OCI-LY3 (cell line): ENCODE measurements around the gene ZIC5.

Source experiments
- H2AFZ ChIP-seq: fragments of 200-600, 300-600 bp; shearing (Covaris generic); 2 replicates; pipeline ENCODE4 v1.6.0; 2014; ENCODE audit warnings: antibody characterized with exemption, low read depth, low read length
- H3K27ac ChIP-seq: fragments of 200-600, 300-600 bp; sonication (generic); 2 replicates; pipeline ENCODE4 v1.5.1; 2014; ENCODE audit warnings: mild to moderate bottlenecking, low read length, moderate library complexity, mixed read lengths
- H3K27me3 ChIP-seq: fragments of 200-600, 300-600 bp; sonication (generic); 2 replicates; pipeline ENCODE4 v1.6.1; 2014; ENCODE audit warnings: low read depth, low read length, mixed read lengths
- H3K36me3 ChIP-seq: fragments of 200-600, 300-600 bp; sonication (generic); replicated peaks from 2 replicates; pipeline ENCODE3; 2014; ENCODE audit warnings: low read depth, low read length, mixed read lengths
- H3K4me1 ChIP-seq: fragments of 300-600, 200-600 bp; sonication (generic); 2 replicates; pipeline ENCODE4 v1.6.1; 2014; ENCODE audit warnings: low read length, mixed read lengths
- H3K4me2 ChIP-seq: fragments of 200-600, 300-600 bp; sonication (generic); 2 replicates; pipeline ENCODE4 v1.6.1; 2014; ENCODE audit warnings: low read length, mixed read lengths
- H3K4me3 ChIP-seq: fragments of 300-600, 200-600 bp; sonication (generic); 2 replicates; pipeline ENCODE4 v1.5.1; 2014; ENCODE audit warnings: antibody characterized with exemption, mild to moderate bottlenecking, low read length, moderate library complexity
- H3K79me2 ChIP-seq: fragments of 300-600, 200-600 bp; shearing (Covaris generic); 2 replicates; pipeline ENCODE4 v1.6.1; 2014; ENCODE audit warnings: mild to moderate bottlenecking, low read length, mixed read lengths
- H3K9ac ChIP-seq: fragments of 300-600, 200-600 bp; shearing (Covaris generic); 2 replicates; pipeline ENCODE4 v1.6.0; 2014; ENCODE audit warnings: mild to moderate bottlenecking, low read length, moderate library complexity
- H3K9me3 ChIP-seq: fragments of 200-600, 300-600 bp; shearing (Covaris generic); 2 replicates; pipeline ENCODE4 v1.6.1; 2014; ENCODE audit warnings: low read length, mixed read lengths; ENCODE audit not compliant: insufficient read depth
- H4K20me1 ChIP-seq: fragments of 200-600, 300-600 bp; sonication (generic); 2 replicates; pipeline ENCODE4 v1.6.1; 2016; ENCODE audit warnings: low read length, mixed read lengths; ENCODE audit not compliant: insufficient read depth
- EZH2phosphoT487 ChIP-seq: fragments of 200-600 bp; shearing (Covaris generic); IDR thresholded peaks from 2 replicates; pipeline ENCODE4 v1.6.1; 2018; ENCODE audit warnings: antibody characterized with exemption, mixed run types, low read depth
- TF ChIP-seq, protein P1 (sequence below): fragments of 200-600, 300-600 bp; sonication (generic); IDR thresholded peaks from 2 replicates; pipeline ENCODE4 v1.5.1; 2014; ENCODE audit warnings: antibody characterized with exemption, low read length, low read depth

ZIC5 gene

DNA sequence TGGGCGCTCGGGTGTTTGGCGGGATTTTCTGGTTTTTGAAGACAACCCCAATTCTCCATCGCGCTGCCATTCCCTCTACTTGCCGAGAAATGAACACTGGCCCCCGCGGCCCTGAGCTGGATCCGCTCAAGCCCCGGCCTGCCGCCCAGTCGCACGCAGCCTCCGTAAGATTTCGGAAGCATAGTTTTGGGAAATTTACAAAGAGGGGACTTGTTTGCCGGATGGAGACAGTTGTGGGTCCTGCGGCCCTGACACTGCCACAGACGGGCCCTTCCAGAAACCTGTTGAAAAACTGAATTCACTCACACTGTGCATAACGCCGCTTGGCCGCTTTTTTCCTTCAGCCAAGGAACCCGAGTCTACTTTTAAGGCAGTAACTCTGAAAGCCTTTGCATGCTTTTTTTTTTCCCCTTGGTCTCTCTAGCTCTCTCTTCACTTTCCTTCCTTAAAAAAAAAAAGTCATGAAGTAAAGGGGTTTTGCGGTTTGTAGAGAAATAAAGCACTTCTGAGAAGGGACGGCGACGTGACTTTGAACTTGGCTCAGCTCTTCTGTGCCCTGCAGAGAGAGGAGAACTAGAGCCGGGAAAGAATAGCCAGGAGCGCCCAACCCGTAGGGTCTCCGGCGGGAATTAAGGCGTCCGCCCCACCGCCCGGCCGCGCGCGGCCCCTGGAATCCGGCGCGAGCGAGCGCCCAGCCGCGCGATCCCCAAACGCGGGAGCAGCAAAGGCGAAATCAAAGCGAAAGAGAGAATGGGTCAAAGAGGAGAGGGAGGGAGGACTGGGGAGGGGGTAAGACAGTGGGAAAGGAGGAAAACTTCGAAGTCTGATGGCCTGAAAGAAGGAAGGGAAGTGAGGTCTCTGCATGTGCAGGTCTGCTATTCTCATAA lies 6.6 kb upstream of the ZIC5 start:
- Histone ChIP-seq H4K20me1 (no peaks in the 10 kb centered on the region), H3K79me2 (peaks cover 10% of the 10 kb centered on the region), H3K27me3 (0 out of 2 replicates have a peak, but pooled peaks cover 4% of the 10 kb centered on the region), H3K4me1 (0 out of 2 replicates have a peak, but pooled peaks cover 3% of the 10 kb centered on the region), H2AFZ (no peak overlapping the region), H3K4me2 (no peak overlapping the region), H3K9me3 (no peaks in the 10 kb centered on the region), H3K4me3 (no peak overlapping the region), H3K27ac (no peak overlapping the region), H3K36me3 (no peaks in the 10 kb centered on the region), H3K9ac (no peak overlapping the region)
- TF ChIP-seq, protein P1, sequence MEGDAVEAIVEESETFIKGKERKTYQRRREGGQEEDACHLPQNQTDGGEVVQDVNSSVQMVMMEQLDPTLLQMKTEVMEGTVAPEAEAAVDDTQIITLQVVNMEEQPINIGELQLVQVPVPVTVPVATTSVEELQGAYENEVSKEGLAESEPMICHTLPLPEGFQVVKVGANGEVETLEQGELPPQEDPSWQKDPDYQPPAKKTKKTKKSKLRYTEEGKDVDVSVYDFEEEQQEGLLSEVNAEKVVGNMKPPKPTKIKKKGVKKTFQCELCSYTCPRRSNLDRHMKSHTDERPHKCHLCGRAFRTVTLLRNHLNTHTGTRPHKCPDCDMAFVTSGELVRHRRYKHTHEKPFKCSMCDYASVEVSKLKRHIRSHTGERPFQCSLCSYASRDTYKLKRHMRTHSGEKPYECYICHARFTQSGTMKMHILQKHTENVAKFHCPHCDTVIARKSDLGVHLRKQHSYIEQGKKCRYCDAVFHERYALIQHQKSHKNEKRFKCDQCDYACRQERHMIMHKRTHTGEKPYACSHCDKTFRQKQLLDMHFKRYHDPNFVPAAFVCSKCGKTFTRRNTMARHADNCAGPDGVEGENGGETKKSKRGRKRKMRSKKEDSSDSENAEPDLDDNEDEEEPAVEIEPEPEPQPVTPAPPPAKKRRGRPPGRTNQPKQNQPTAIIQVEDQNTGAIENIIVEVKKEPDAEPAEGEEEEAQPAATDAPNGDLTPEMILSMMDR, result no peak
- no peak for TF ChIP-seq EZH2phosphoT487

DNA sequence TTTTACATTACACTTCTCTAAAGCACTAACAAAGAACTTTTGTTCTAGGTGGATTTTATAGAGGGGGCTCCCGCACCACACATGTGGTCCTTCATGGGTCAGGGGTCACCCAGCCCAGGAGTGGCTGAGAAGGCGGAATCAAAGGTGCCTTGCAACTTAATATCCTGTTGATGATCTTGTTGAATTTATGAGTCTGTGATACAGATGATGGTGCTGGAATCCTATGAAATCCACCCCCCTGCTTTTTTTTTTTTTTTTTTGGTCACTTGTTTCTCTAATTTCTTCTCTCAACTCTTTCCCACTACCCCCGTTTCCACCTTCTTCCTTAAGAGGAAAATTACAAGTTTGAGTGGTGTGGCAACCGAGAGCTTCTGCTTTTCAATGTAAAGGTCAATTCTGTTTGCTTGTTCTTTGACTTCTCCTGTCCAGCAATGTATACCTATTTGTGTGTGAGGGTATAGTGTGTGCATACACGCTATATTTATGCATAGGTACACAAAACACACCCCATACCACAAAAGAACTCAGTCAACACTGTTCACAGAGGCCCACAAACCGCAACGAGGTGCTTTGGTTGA lies 5.9 kb upstream of the ZIC5 start:
- H3K4me3 ChIP-seq, result no peak overlapping the region
- peaks cover 2% of the 10 kb centered on the region for H3K79me2 ChIP-seq
- H3K36me3 ChIP-seq, result no peaks in the 10 kb centered on the region
- H3K27ac ChIP-seq, result no peak overlapping the region
- no peaks in the 10 kb centered on the region for H4K20me1 ChIP-seq
- no peak overlapping the region for H3K4me2 ChIP-seq
- 0 out of 2 replicates have a peak, but pooled peaks cover 4% of the 10 kb centered on the region for H3K27me3 ChIP-seq
- no peaks in the 10 kb centered on the region for H3K4me1 ChIP-seq
- H3K9ac ChIP-seq, result no peak overlapping the region
- TF ChIP-seq, protein P1, result no peak
- no peak for TF ChIP-seq EZH2phosphoT487
- H3K9me3 ChIP-seq, result no peaks in the 10 kb centered on the region
- H2AFZ ChIP-seq, result no peak overlapping the region

DNA sequence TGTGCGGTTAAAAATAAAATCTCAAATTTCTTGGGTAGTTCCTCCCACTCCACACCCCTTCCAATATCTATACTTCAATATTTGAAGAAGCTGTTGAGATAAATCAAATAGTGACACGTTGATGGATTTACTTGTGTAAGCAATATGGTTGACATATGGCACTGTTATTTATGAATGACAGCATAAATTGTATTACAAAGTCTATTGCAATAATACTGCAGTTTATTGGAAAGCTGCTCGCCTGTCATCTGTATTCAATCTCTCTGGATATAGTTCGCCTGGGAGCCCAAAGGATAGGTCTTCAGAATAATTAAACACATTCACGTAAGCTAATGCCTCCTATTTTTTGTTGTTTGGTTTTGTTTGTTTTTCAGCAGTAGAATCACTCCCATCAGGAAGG lies 5.0 kb upstream of the ZIC5 start:
- Histone ChIP-seq H3K4me1 (no peaks in the 10 kb centered on the region), H3K9me3 (no peaks in the 10 kb centered on the region), H3K79me2 (no peaks in the 10 kb centered on the region), H3K27me3 (0 out of 2 replicates have a peak, but pooled peaks cover 4% of the 10 kb centered on the region), H3K4me3 (no peak overlapping the region), H4K20me1 (no peaks in the 10 kb centered on the region), H3K27ac (no peak overlapping the region), H3K36me3 (no peaks in the 10 kb centered on the region), H2AFZ (no peak overlapping the region), H3K9ac (no peak overlapping the region), H3K4me2 (no peak overlapping the region)
- TF ChIP-seq, protein P1, result no peak
- TF ChIP-seq EZH2phosphoT487, result no peak

DNA sequence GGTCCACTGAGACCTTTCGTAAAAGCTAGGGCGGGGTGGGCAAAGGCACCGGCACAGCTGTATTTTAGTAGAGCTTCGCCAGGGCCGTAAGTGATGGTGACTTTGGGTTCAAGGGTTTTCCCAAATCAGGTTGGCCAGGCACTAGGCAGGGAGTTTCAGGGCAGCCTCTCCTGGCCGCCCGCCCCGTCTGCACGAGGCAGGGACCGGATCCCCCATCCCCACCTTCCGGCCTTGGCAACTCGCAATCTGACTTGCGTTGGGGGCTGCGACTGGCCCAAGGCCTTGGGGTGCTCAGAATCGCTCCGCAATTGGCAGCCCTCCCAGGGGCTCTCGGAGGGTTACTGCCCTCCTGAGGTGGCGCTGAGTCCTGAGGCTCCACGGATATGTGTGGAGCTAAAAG lies 4.1 kb upstream of the ZIC5 start:
- Histone ChIP-seq H3K4me3 (no peak overlapping the region), H3K27ac (no peak overlapping the region), H3K4me1 (no peaks in the 10 kb centered on the region), H2AFZ (no peak overlapping the region), H4K20me1 (no peaks in the 10 kb centered on the region), H3K9ac (no peak overlapping the region), H3K9me3 (no peaks in the 10 kb centered on the region), H3K36me3 (no peaks in the 10 kb centered on the region), H3K27me3 (0 out of 2 replicates have a peak, but pooled peaks cover 4% of the 10 kb centered on the region), H3K4me2 (no peak overlapping the region), H3K79me2 (no peaks in the 10 kb centered on the region)
- TF ChIP-seq, protein P1, result no peak
- TF ChIP-seq EZH2phosphoT487, result no peak
